Measurements from ENCODE around the gene OR5C1. TPM values are rescaled to one million over a fixed set of nuclear protein-coding genes. Genes with fewer than 3 reads are reported as not detected.
"Not testable (repeated sequence)": the region's sequence is repeated elsewhere in the genome, so short reads cannot be mapped to it uniquely, and the experiment has no call there.

OR5C1 gene
- total RNA-seq, 4 donors from 2014 or later: not detected

DNA sequence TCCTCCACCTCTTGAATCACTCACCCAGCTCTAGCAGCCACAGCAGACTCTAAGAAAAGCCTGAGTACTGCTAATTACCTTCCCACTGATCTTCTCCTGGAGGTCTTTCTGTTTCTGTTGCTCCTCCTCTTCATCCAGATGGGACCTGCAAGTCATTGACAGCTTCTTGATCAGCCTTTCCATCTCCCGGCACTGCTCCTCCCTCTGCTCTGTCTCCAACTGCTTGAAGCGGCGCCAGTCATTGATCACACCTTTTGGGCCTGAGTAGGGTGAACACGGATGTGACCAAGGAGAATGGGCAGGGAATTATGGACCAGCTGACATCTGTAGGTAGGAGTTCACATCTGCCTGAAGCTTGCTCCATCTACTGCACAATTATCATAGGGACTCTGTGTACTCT is 34.2 kb downstream of the OR5C1 start:
- peak overlapping the region in 1 of 4 donors; percentile 44 for H3K27ac ChIP-seq
- H3K27me3 ChIP-seq: no peaks in the 10 kb centered on the region
- peaks cover 0 to 46% (median 0%) of the 10 kb centered on the region in 3 donors for H3K36me3 ChIP-seq
- H3K4me3 ChIP-seq: no peak overlapping the region
- DNase-seq (ENCODE audit: low spot score in 2 of 2): no peak
- peaks cover 0 to 56% (median 20%) of the 10 kb centered on the region in 4 donors for H3K4me1 ChIP-seq
- H3K9me3 ChIP-seq: no peaks in the 10 kb centered on the region
- 94 to 97% methylated on average over 4 of the region's 4 CpGs for WGBS, 2 donors
- TF ChIP-seq EP300 (IDR thresholded peaks at IDR 0.05) (no peak), POLR2A (IDR thresholded peaks at IDR 0.05) (no peak)

DNA sequence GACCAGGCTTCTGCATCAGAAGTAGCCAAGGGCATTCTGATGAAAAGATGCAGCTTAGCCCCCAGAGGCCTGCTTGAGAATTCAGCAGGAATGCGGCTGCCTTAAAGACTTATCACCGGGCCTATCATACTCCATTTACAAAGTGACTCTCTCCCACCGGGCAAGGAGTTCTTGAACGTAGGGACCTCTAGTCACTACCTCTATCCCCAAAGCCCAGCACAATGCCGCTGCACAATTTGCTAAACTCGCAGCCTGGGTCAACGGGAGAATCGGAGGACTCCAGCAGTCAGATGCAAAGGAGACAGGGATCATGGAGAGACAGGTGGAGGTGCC is 39.0 kb downstream of the OR5C1 start:
- no peak for DNase-seq (ENCODE audit: low spot score in 2 of 2)
- peaks cover 0 to 29% (median 18%) of the 10 kb centered on the region in 4 donors for H3K4me1 ChIP-seq
- no peaks in the 10 kb centered on the region for H3K9me3 ChIP-seq
- 0% methylated on average over 8 of the region's 8 CpGs for WGBS, 2 donors
- no peaks in the 10 kb centered on the region for H3K27me3 ChIP-seq
- H3K27ac ChIP-seq: peak overlapping the region; percentile 90 to 99 (median 94)
- peaks cover 0 to 18% (median 0%) of the 10 kb centered on the region in 3 donors for H3K36me3 ChIP-seq
- H3K4me3 ChIP-seq: peak overlapping the region; percentile 75 to 96 (median 86)
- TF ChIP-seq POLR2A (IDR thresholded peaks at IDR 0.05): no peak
- TF ChIP-seq, protein P1, sequence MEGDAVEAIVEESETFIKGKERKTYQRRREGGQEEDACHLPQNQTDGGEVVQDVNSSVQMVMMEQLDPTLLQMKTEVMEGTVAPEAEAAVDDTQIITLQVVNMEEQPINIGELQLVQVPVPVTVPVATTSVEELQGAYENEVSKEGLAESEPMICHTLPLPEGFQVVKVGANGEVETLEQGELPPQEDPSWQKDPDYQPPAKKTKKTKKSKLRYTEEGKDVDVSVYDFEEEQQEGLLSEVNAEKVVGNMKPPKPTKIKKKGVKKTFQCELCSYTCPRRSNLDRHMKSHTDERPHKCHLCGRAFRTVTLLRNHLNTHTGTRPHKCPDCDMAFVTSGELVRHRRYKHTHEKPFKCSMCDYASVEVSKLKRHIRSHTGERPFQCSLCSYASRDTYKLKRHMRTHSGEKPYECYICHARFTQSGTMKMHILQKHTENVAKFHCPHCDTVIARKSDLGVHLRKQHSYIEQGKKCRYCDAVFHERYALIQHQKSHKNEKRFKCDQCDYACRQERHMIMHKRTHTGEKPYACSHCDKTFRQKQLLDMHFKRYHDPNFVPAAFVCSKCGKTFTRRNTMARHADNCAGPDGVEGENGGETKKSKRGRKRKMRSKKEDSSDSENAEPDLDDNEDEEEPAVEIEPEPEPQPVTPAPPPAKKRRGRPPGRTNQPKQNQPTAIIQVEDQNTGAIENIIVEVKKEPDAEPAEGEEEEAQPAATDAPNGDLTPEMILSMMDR (IDR thresholded peaks at IDR 0.05): no peak
- TF ChIP-seq EP300 (IDR thresholded peaks at IDR 0.05): no peak

DNA sequence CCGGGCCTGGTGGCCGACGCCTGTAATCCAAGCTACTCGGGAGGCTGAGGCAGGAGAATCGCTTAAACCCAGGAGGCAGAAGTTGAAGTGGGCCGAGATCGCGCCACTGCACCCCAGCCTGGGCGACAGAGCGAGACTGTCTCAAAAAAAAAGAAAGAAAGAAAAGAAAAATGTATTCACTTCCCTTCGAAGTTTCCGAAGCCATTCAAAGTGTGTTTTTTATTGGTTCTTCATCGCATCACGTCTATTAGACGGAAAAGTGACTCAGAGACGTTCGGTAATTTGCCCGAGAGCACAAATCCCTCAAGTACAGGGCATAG is 40.2 kb downstream of the OR5C1 start:
- not testable (repeated sequence) for H3K9me3 ChIP-seq; H3K27me3 ChIP-seq; DNase-seq (ENCODE audit: low spot score in 2 of 2)
- WGBS, 2 donors: 71% methylated on average over 18 of the region's 18 CpGs
- peaks cover 0 to 10% (median 0%) of the 10 kb centered on the region in 3 donors for H3K36me3 ChIP-seq
- H3K4me3 ChIP-seq: peak overlapping the region; percentile 75 to 96 (median 86)
- peaks cover 0 to 29% (median 18%) of the 10 kb centered on the region in 4 donors for H3K4me1 ChIP-seq
- H3K27ac ChIP-seq: peak overlapping the region; percentile 90 to 99 (median 94)

DNA sequence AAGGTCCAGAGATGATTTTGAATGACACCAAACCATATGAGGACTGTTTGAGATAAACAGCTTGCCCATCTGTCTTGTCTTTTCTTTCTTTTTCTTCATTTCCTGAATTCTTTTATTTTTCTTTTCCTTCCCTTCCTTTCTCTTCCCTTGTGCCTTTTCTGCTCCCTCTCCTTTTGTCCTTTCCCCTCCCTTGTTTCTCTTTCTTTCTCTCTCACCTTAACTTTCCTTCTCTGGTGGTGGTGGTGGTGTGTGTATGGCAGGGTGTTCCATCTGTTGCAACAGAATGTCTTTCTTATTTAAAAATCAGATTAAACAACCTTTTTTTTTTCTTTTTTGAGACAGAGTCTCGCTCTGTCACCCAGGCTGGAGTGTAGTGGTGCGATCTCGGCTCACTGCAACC is 43.5 kb downstream of the OR5C1 start:
- Histone ChIP-seq H3K9me3 (no peaks in the 10 kb centered on the region), H3K27ac (no peak overlapping the region), H3K4me1 (peaks cover 0 to 7% (median 4%) of the 10 kb centered on the region in 4 donors), H3K27me3 (no peaks in the 10 kb centered on the region), H3K4me3 (no peak overlapping the region), H3K36me3 (no peaks in the 10 kb centered on the region)
- TF ChIP-seq EP300 (IDR thresholded peaks at IDR 0.05) (no peak), POLR2A (IDR thresholded peaks at IDR 0.05) (no peak)
- TF ChIP-seq, protein P1 (IDR thresholded peaks at IDR 0.05): no peak
- DNase-seq (ENCODE audit: low spot score in 2 of 2): no peak
- 85 to 91% methylated on average over 3 of the region's 3 CpGs for WGBS, 2 donors

DNA sequence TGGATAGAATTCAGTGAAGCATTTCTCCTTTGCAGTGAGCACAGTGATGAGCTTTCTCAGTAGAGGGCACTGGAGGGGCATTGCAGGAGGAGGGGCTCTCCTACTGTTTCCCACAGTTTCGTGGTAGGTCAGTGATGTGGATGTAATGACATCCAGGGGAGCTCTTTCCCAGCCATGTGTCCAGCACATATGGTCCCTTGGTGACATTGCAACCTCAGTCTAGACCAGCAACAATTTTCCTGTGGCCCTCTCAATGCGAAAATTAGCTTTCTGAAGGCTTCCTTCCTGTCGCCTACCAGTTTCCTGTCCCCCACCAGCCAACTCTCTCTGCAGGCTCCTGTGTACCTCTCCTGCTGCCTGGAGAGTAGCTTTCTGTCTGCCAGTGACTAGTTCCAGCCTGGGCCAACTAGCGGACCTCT is 46.6 kb downstream of the OR5C1 start:
- Histone ChIP-seq H3K4me1 (no peaks in the 10 kb centered on the region), H3K9me3 (no peaks in the 10 kb centered on the region)

DNA sequence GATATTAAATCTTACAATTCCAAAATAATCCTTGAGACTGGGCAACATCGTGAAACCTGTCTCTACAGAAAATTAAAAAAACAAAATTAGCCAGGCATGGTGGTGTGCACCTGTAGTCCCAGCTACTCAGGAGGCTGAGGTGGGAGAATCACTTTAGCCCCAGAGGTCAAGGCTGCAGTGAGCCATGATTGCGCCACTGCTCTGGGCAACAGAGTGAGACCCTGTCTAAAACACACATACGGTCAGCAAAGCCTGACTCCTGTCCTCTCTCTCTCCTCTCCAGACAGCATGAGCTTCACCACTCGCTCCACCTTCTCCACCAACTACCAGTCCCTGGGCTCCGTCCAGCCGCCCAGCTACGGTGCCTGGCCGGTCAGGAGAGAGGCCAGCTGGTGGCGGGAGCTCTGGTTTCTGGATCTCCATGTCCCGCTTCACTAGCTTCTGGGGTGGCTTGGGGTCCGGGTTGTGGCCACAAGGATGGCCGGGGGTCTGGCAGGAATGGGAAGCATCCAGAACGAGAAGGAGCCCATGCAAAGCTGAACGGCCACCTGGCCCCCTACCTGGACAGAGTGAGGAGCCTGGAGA is 48.6 kb downstream of the OR5C1 start:
- no peaks in the 10 kb centered on the region for H3K36me3 ChIP-seq
- no peak for DNase-seq (ENCODE audit: low spot score in 2 of 2)
- H3K4me1 ChIP-seq: no peaks in the 10 kb centered on the region
- H3K9me3 ChIP-seq: no peaks in the 10 kb centered on the region
- 93 to 95% methylated on average over 14 of the region's 14 CpGs for WGBS, 2 donors
- H3K27me3 ChIP-seq: no peaks in the 10 kb centered on the region
- TF ChIP-seq POLR2A (IDR thresholded peaks at IDR 0.05) (no peak), EP300 (IDR thresholded peaks at IDR 0.05) (no peak)
- TF ChIP-seq, protein P1 (IDR thresholded peaks at IDR 0.05): no peak
- H3K4me3 ChIP-seq: no peak overlapping the region
- H3K27ac ChIP-seq: no peak overlapping the region

More for the DNA sequence above, 46.6 kb downstream of the OR5C1 start:
- Histone ChIP-seq H3K27ac (no peak overlapping the region), H3K36me3 (no peaks in the 10 kb centered on the region), H3K4me3 (no peak overlapping the region), H3K27me3 (no peaks in the 10 kb centered on the region)
- TF ChIP-seq POLR2A (IDR thresholded peaks at IDR 0.05): no peak
- TF ChIP-seq, protein P1 (IDR thresholded peaks at IDR 0.05): no peak
- no peak for TF ChIP-seq EP300 (IDR thresholded peaks at IDR 0.05)
- DNase-seq (ENCODE audit: low spot score in 2 of 2): no peak
- WGBS, 2 donors: 52 to 57% methylated on average over 4 of the region's 4 CpGs

DNA sequence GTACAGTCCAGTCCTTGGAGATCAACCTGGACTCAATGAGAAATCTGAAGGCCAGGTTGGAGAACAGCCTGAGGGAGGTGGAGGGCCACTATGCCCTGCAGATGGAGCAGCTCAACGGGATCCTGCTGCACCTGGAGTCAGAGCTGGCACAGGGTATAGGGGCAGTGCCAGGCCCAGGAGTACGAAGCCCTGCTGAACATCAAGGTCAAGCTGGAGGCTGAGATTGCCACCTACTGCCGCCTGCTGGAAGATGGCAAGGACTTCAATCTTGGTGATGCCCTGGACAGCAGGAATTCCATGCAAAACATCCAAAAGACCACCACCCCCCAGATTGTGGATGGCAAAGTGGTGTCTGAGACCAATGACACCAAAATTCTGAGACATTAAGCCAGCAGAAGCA is 49.7 kb downstream of the OR5C1 start:
- H3K27ac ChIP-seq; H3K9me3 ChIP-seq; H3K4me3 ChIP-seq; DNase-seq (ENCODE audit: low spot score in 2 of 2); H3K36me3 ChIP-seq; H3K4me1 ChIP-seq; H3K27me3 ChIP-seq: not testable (repeated sequence)
- 84 to 90% methylated on average over 3 of the region's 3 CpGs for WGBS, 2 donors
